Hepatocyte (in vitro differentiated cells): ENCODE measurements around the gene TMEM50A.

ENCODE experiments used
- CTCF ChIP-seq: fragments of 200-600 bp; sonication (generic); IDR thresholded peaks from 2 replicates; pipeline ENCODE4 v1.5.1; 2016; ENCODE audit warnings: antibody characterized with exemption, mild to moderate bottlenecking; ENCODE audit not compliant: poor library complexity
- EZH2 ChIP-seq: fragments of 200-600 bp; sonication (generic); IDR thresholded peaks from 2 replicates; pipeline ENCODE4 v1.6.1; 2016; ENCODE audit warnings: antibody characterized with exemption, mild to moderate bottlenecking, borderline replicate concordance

- TF ChIP-seq CTCF = no peak
- no peak for TF ChIP-seq EZH2
Observed at GRCh38 chr1:25361901-25362300, 23.8 kb downstream of the TMEM50A start.
